ENCODE data around the gene SLC45A1. TPM values are rescaled to one million over a fixed set of nuclear protein-coding genes. Genes with fewer than 3 reads are reported as not detected.
A peak's percentile ranks its signal among the peaks of the same experiment; 100 is the strongest.

Gene SLC45A1
- total RNA-seq, 1 experiment from 2014 or later = 13.8 TPM

GRCh38 chr1:8358241-8358896, 40.5 kb downstream of the SLC45A1 start:
- intact Hi-C loops (cut with micrococcal nuclease) = no loop called here
- Histone ChIP-seq H3K4me2 (ENCODE audit: low read length) (no peak overlapping the region), H3K4me3 (replicated peaks in 1 of 2; ENCODE audit: low read depth in 1 of 2, low read length in 2 of 2) (no peak overlapping the region), H3K27me3 (ENCODE audit: insufficient read depth, low read length) (no peaks in the 10 kb centered on the region), H3K27ac (ENCODE audit: low read depth, low read length) (no peak overlapping the region), H3K9me2 (ENCODE audit: insufficient read depth) (no peaks in the 10 kb centered on the region), H3K9ac (ENCODE audit: low read length) (no peak overlapping the region), H4K20me1 (ENCODE audit: insufficient read depth) (no peaks in the 10 kb centered on the region), H3K79me2 (ENCODE audit: insufficient read depth, low read length) (no peaks in the 10 kb centered on the region), H2AFZ (ENCODE audit: low read depth, low read length, poor library complexity, severe bottlenecking) (no peak overlapping the region), H3K9me3 (ENCODE audit: control insufficient read depth in 1 of 2, insufficient read depth in 1 of 2, low read depth in 1 of 2, low read length in 2 of 2) (no peaks in the 10 kb centered on the region), H3K4me1 (ENCODE audit: control insufficient read depth in 1 of 2, insufficient read depth in 2 of 2, low read length in 2 of 2) (no peaks in the 10 kb centered on the region), H3K36me3 (ENCODE audit: control insufficient read depth in 1 of 2, insufficient read depth in 2 of 2, low read length in 2 of 2) (peaks cover 10% of the 10 kb centered on the region in 2 experiments; a peak in 3 of 4 replicates)
- RAD21 ChIA-PET (ENCODE audit: low non-redundant PET in 1 of 2, low total read pairs in 2 of 2, uncharacterized antibody in 2 of 2, unreplicated experiment in 2 of 2) = no interaction called here
- no TSS peak for BruUV-seq (replicated peaks)
- ATAC-seq = no peak
- POLR2A ChIA-PET = no interaction called here
- no peak for DNase-seq (ENCODE audit: low read depth, low spot score)
- CTCF ChIA-PET = no interaction called here
- TF ChIP-seq EGR1 (IDR thresholded peaks at IDR 0.05; ENCODE audit: low read depth) (no peak), EZH2 (IDR thresholded peaks at IDR 0.05) (no peak), CBX3 (IDR thresholded peaks at IDR 0.05; ENCODE audit: low read depth) (no peak)

GRCh38 chr1:8358897-8359616, 41.1 kb downstream of the SLC45A1 start:
- Histone ChIP-seq H3K9me2 (ENCODE audit: insufficient read depth) (no peaks in the 10 kb centered on the region), H3K79me2 (ENCODE audit: insufficient read depth, low read length) (no peaks in the 10 kb centered on the region), H3K4me3 (replicated peaks in 1 of 2; ENCODE audit: low read depth in 1 of 2, low read length in 2 of 2) (no peak overlapping the region), H3K27me3 (ENCODE audit: insufficient read depth, low read length) (no peaks in the 10 kb centered on the region), H4K20me1 (ENCODE audit: insufficient read depth) (no peaks in the 10 kb centered on the region), H3K4me1 (ENCODE audit: control insufficient read depth in 1 of 2, insufficient read depth in 2 of 2, low read length in 2 of 2) (no peaks in the 10 kb centered on the region), H3K4me2 (ENCODE audit: low read length) (no peak overlapping the region), H3K27ac (ENCODE audit: low read depth, low read length) (no peak overlapping the region), H2AFZ (ENCODE audit: low read depth, low read length, poor library complexity, severe bottlenecking) (no peak overlapping the region), H3K9me3 (ENCODE audit: control insufficient read depth in 1 of 2, insufficient read depth in 1 of 2, low read depth in 1 of 2, low read length in 2 of 2) (no peaks in the 10 kb centered on the region), H3K36me3 (ENCODE audit: control insufficient read depth in 1 of 2, insufficient read depth in 2 of 2, low read length in 2 of 2) (peaks cover 8 to 10% of the 10 kb centered on the region in 2 experiments; a peak in 3 of 4 replicates), H3K9ac (ENCODE audit: low read length) (no peak overlapping the region)
- no TSS peak for BruUV-seq (replicated peaks)
- ChIA-PET RAD21 (ENCODE audit: low non-redundant PET in 1 of 2, low total read pairs in 2 of 2, uncharacterized antibody in 2 of 2, unreplicated experiment in 2 of 2) (no interaction called here), POLR2A (no interaction called here), CTCF (interaction anchor here (1.1 kb wide), 1 partner anchor 12 kb away, joined by 3 read pairs; no protein-coding TSS in a partner anchor)
- intact Hi-C loops (cut with micrococcal nuclease) = no loop called here
- ATAC-seq = peak; percentile 15; the same call in 1 of the 2 replicates
- no peak for DNase-seq (ENCODE audit: low read depth, low spot score)
- no peak for TF ChIP-seq YY1 (IDR thresholded peaks at IDR 0.05; ENCODE audit: extremely low read depth, insufficient replicate concordance, low read depth, low read length)
- no peak for TF ChIP-seq EZH2 (IDR thresholded peaks at IDR 0.05)
- TF ChIP-seq CBX3 (IDR thresholded peaks at IDR 0.05; ENCODE audit: low read depth) = no peak
- no peak for TF ChIP-seq JUND (IDR thresholded peaks at IDR 0.05)
- no peak for TF ChIP-seq ZFX (IDR thresholded peaks at IDR 0.05)

All from HCT116 (cell line).